ENCODE measurements around the gene ZNF462.

GRCh38 chr9:106874031-106874430 lies 11.1 kb downstream of the ZNF462 start:
- TF ChIP-seq NR3C1 (CRISPR knock-in tag; conservative IDR thresholded peaks at IDR 0.05; ENCODE audit: low read depth): no peak
- no peak for TF ChIP-seq CTCF (IDR thresholded peaks at IDR 0.05)
- TF ChIP-seq STAT6 (CRISPR knock-in tag; conservative IDR thresholded peaks at IDR 0.05; ENCODE audit: low read depth): no peak
- TF ChIP-seq GTF2I (CRISPR knock-in tag; conservative IDR thresholded peaks at IDR 0.05): no peak
- TF ChIP-seq SMAD3 (CRISPR knock-in tag; IDR thresholded peaks at IDR 0.05; ENCODE audit: borderline replicate concordance): no peak
- TF ChIP-seq SP1 (CRISPR knock-in tag; conservative IDR thresholded peaks at IDR 0.05): no peak
- no peak for TF ChIP-seq CBFB (CRISPR knock-in tag; IDR thresholded peaks at IDR 0.05; ENCODE audit: low read depth)
- no peak for TF ChIP-seq JUN (CRISPR knock-in tag; IDR thresholded peaks at IDR 0.05)
- no peak for TF ChIP-seq TP53 (CRISPR knock-in tag; IDR thresholded peaks at IDR 0.05)
- no peak for TF ChIP-seq ZNF512 (CRISPR knock-in tag; IDR thresholded peaks at IDR 0.05; ENCODE audit: borderline replicate concordance)
- no peak for TF ChIP-seq ZBTB43 (CRISPR knock-in tag; IDR thresholded peaks at IDR 0.05)
- TF ChIP-seq ATF1 (CRISPR knock-in tag; IDR thresholded peaks at IDR 0.05): no peak
- no peak for TF ChIP-seq IRF2 (CRISPR knock-in tag; IDR thresholded peaks at IDR 0.05; ENCODE audit: borderline replicate concordance, low read depth)
